Measurements from ENCODE around the gene DDX24.

GRCh38 chr14:94030571-94030970 is 50.4 kb downstream of the DDX24 start:
- no peak for TF ChIP-seq EP300 (IDR thresholded peaks at IDR 0.05)
- TF ChIP-seq CTCF (IDR thresholded peaks at IDR 0.05): no peak
